Measurements from ENCODE around the gene MCUB.
"Not testable (repeated sequence)": the region's sequence is repeated elsewhere in the genome, so short reads cannot be mapped to it uniquely, and the experiment has no call there.

The MCUB gene

GRCh38 chr4:109576462-109576861 is 16.4 kb downstream of the MCUB start:
- no peak for DNase-seq (ENCODE audit: low read depth)
- no peak for TF ChIP-seq CTCF (IDR thresholded peaks at IDR 0.05; ENCODE audit: control insufficient read depth, extremely low read depth, insufficient read depth)
- H3K4me3 ChIP-seq (ENCODE audit: low read depth, low read length), result no peak overlapping the region

- no peak for DNase-seq (ENCODE audit: low read depth)
- TF ChIP-seq CTCF (IDR thresholded peaks at IDR 0.05; ENCODE audit: control insufficient read depth, extremely low read depth, insufficient read depth), result no peak
- no peak overlapping the region for H3K4me3 ChIP-seq (ENCODE audit: low read depth, low read length)
Measured at GRCh38 chr4:109578846-109579245, 18.8 kb downstream of the MCUB start.

- not testable (repeated sequence) for DNase-seq (ENCODE audit: low read depth)
Measured at GRCh38 chr4:109579997-109580396, 20.0 kb downstream of the MCUB start.

GRCh38 chr4:109588176-109588575 is 28.1 kb downstream of the MCUB start:
- TF ChIP-seq CTCF (IDR thresholded peaks at IDR 0.05; ENCODE audit: control insufficient read depth, extremely low read depth, insufficient read depth), result no peak
- H3K4me3 ChIP-seq (ENCODE audit: low read depth, low read length), result no peak overlapping the region
- DNase-seq (ENCODE audit: low read depth), result no peak

More at GRCh38 chr4:109579997-109580396, 20.0 kb downstream of the MCUB start:
- H3K4me3 ChIP-seq (ENCODE audit: low read depth, low read length), result not testable (repeated sequence)

GRCh38 chr4:109589119-109589518 is 29.1 kb downstream of the MCUB start:
- no peak for DNase-seq (ENCODE audit: low read depth)
- no peak for TF ChIP-seq CTCF (IDR thresholded peaks at IDR 0.05; ENCODE audit: control insufficient read depth, extremely low read depth, insufficient read depth)
- H3K4me3 ChIP-seq (ENCODE audit: low read depth, low read length), result no peak overlapping the region

- TF ChIP-seq CTCF (IDR thresholded peaks at IDR 0.05; ENCODE audit: control insufficient read depth, extremely low read depth, insufficient read depth), result no peak
- H3K4me3 ChIP-seq (ENCODE audit: low read depth, low read length), result no peak overlapping the region
- DNase-seq (ENCODE audit: low read depth), result no peak
Measured at GRCh38 chr4:109589605-109590004, 29.6 kb downstream of the MCUB start.

GRCh38 chr4:109590905-109591304 is 30.9 kb downstream of the MCUB start:
- no peak for TF ChIP-seq CTCF (IDR thresholded peaks at IDR 0.05; ENCODE audit: control insufficient read depth, extremely low read depth, insufficient read depth)
- H3K4me3 ChIP-seq (ENCODE audit: low read depth, low read length), result no peak overlapping the region
- no peak for DNase-seq (ENCODE audit: low read depth)
